UCSD-AML1 (cell line): Measurements from ENCODE around the gene ADAM23.

Experiments
- DNase-seq: peaks from one replicate; lab custom pipeline; 2025; ENCODE audit not compliant: unreplicated experiment; lab: John Stamatoyannopoulos, UW

The ADAM23 gene

DNA sequence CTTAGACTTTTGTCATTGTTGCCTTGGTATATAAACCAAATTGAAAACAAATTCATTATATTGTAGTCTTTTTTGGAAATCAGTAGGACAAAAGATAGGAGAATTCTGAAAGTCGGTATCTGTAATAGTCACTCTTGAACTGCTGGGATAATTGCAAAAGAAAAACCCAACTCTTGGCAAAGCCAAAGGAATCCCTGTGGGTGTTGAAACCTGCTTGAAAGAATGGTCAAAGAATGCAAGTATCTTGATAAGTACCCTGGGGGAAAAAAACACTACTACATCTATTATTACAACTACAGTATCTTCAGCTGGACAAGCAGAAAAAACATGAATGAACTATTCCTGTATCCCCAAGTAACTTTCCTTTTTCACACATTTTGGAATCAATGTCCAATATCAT lies 191.7 kb downstream of the ADAM23 start:
- DNase-seq = no peak

DNA sequence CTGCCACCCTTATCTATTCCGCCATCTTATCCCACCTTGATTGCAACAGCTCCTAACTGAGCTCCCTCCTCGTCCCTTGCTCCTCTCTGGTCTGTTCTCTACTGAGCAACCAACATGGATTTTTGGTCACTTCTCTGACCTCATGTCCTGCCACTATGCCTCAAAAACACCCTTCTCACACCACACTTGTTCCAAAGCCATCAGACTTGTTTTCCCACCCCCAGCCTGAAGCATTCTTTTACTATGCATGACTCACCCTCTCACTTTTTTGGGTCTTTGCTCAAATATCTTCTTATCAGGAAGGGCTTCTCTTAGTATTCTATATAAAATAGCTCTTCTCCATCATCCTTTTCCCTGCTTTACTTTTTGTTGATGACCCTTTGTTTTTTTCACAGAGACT lies 196.3 kb downstream of the ADAM23 start:
- DNase-seq = no peak

DNA sequence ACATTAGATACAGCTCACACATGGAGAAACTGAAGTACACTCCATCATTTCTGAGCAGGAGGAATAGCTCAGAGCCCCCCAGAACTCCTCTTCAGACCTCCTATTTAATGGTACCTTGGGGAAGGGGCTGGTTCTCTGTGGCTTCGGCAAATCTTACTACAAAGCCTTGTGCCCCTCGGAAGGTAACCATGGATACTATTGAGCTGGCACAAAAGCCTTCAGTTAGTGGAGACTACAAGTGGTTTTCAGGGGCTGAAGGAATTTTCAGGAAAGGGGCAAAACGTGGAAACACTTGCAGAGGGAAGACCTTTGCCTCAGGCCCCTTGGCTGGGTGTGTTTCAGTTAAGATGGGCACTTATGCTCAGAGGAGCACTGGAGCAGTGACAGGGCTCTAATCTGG lies 197.9 kb downstream of the ADAM23 start:
- no peak for DNase-seq

DNA sequence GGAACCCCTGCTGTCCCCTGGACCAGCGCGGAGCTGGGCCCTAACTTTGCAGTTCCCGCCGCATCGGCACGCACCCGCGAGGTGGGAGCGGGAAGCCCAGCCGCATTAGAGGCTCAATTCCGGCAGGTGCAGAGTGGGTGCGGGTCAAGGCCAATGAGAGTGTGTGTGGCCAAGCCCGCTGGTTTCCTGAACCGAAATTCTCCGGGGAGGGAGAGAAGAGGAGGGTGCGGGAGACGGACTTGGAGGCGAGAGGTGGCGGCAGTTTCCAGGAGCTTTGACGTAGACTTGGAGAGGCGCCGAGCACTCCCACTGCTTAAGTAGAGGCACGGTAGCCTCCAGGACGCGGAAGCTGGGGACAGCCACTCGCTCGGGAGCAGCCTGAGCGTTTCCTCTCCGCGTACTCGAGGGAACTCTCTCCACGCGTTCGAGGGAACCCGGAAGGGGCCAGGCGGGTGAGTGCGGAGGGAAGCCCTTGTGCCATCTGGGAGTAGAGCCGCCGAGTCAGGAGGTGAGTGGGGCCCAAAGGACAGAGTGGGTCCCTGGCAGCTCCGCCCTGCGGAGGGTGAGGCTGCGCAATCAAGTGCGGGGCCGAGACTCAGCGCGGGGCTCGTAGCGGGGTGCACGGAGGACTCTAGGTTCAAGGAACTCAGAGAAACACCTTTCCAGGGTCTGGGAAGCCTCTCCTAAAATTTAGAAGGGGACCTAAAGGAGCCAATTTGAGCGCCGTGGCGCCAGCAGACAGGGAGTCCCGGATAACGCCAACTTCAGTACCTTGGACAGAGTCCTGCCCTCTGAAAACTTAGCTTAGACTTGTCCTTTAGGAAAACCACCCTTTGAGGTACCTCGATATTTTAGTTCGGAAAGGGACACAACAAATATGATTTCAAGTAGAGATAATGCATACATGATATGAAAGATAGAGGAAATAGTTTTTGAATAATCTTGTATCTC lies 199.0 kb downstream of the ADAM23 start, which contains the start of gene FAM237A:
Gene FAM237A (plus strand): TSS at position 413 of the 951 bp plus-strand sequence. CDS start 1,750 bp downstream, outside the sequence.
- peak; percentile 9 for DNase-seq

DNA sequence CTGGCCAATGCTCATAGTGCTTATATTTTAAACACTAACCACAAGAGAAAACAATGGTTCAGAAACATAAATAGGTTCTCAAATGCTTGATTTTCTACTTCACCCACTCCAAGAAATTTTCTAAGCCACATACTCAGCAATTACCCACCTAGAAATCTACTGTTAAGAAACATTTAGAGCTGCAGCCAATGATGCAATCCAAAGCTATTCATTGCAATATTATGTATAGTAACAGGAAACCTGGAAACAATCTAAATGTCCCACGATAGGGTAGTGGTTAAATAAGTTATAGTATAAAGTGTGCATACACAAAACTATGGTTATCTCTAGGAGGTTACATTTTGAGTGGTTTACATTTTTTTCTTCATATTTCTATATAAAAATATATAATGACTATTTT lies 204.7 kb downstream of the ADAM23 start:
- DNase-seq = no peak

DNA sequence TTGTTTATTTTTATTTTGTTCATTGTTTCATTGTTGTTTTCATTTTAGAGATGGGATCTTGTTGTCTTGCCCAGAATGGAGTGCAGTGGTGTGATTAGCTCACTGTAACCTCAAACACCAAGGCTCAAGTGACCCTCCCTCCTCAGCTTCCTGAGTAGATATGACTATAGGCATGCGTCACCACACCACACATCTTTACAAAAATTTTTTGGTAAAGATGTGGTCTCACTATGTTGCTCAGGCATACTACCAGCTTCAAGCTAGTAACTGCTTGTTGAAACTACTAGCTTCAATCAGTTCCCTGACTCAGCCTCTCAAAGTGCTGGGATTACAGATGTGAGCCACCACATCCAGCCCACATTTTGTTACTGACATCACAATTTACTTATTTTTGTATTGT lies 213.8 kb downstream of the ADAM23 start:
- DNase-seq = no peak

DNA sequence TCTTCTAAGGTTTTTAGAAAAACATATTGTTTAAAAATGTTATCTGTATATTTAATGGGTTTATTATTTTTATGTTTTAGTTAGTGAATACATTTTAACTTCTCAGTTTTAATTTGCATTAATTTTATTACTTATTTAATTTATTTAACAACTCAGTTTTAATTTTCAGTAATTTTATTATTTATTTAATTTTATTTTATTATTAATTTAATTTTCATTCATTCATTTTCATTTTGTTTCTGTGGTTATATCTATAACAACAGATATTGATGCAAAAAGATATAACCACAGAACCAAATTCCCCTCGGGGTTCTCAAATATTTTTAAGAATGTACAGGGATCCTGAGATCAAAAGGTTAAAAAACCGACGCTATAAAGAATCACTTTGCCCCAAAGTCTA lies 221.9 kb downstream of the ADAM23 start:
- no peak for DNase-seq
